ENCODE data around the gene RICTOR. TPM values are rescaled to one million over a fixed set of nuclear protein-coding genes. Genes with fewer than 3 reads are reported as not detected.

RICTOR gene
- total and polyA plus RNA-seq, 2 donors (not counting 3 experiments of a cell fraction or from before 2014, with no cell fraction given) = 9.2 to 38.0 TPM

DNA sequence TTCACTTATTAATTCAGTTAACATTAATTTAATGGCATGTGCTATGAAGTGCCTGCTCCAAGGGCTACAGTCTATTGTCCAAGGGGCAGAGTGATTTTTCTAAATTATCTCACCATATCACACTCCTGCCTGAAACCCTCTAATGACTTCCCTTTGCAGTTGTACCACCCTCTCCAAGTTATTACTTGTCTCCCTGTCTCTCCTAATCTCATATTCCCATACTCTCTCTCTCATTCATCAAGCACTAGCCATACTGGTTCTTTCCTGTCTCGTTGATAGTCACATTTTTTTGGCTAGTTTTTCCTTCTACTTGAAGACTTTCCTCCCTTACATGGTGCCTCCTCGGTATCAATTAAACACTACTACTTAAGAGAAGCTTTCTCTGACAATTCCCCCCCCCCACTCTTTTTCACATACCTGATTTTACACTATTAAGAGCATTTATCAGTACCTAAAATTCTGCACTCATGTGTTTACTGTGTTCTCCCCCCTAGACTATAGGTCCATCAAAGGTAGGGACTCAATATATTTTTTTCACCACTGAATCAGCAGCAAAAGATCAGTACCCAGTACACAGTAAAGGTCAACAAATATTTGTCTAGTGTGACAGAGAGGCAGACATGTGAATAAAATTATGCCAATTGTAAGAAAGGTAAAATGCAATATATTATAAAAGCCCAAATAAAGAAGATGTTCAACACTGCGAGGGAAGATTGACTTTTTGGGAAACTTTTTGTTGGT is 19.0 kb downstream of the RICTOR start:
- Histone ChIP-seq H3K9ac (replicated peaks; ENCODE audit: extremely low read depth, insufficient read depth, low read length) (no peak overlapping the region), H3K27ac (ENCODE audit: insufficient read depth, low read depth, low read length) (no peak overlapping the region), H3K79me2 (ENCODE audit: control insufficient read depth, insufficient read depth, low read length) (peaks cover 63% of the 10 kb centered on the region), H3K4me1 (ENCODE audit: control insufficient read depth, extremely low read depth, insufficient read depth, low read length) (peaks cover 5% of the 10 kb centered on the region), H3K27me3 (ENCODE audit: control insufficient read depth in 2 of 2, insufficient read depth in 2 of 2, low read length in 2 of 2) (no peaks in the 10 kb centered on the region), H2AFZ (ENCODE audit: low read depth, low read length) (no peak overlapping the region), H3K36me3 (ENCODE audit: control insufficient read depth in 2 of 2, extremely low read depth in 1 of 2, insufficient read depth in 2 of 2, low read length in 2 of 2) (no peaks in the 10 kb centered on the region), H3K9me3 (replicated peaks; ENCODE audit: control insufficient read depth, insufficient read depth, low read length) (no peaks in the 10 kb centered on the region), H3K4me2 (ENCODE audit: insufficient read depth, low read length) (no peak overlapping the region), H3K4me3 (replicated peaks in 1 of 3; ENCODE audit: insufficient read depth in 1 of 3, low read depth in 1 of 3, low read length in 3 of 3) (no peak overlapping the region), H3K9me1 (replicated peaks; ENCODE audit: control insufficient read depth, extremely low read depth, insufficient read depth, low read length) (no peaks in the 10 kb centered on the region), H4K20me1 (replicated peaks; ENCODE audit: control insufficient read depth, extremely low read depth, insufficient read depth, low read length) (peaks cover 5% of the 10 kb centered on the region)
- no peak for DNase-seq (ENCODE audit: low read depth, low spot score)
- dilution Hi-C loops (cut with MboI; ENCODE audit: extremely low pct_ligation_motif_present, low sequenced_read_pairs) (no loop called here), intact Hi-C loops (cut with micrococcal nuclease) (no loop called here)
- BruUV-seq (replicated peaks) = no TSS peak
- TF ChIP-seq POLR2A (IDR thresholded peaks at IDR 0.05; ENCODE audit: low read depth, low read length) (no peak), POLR2AphosphoS5 (IDR thresholded peaks at IDR 0.05; ENCODE audit: insufficient read depth, low read depth, low read length) (no peak), MYC (IDR thresholded peaks at IDR 0.05; ENCODE audit: low read depth, low read length) (no peak), EZH2 (IDR thresholded peaks at IDR 0.05; ENCODE audit: borderline replicate concordance, low read depth, low read length, severe bottlenecking) (no peak)
- TF ChIP-seq, protein P1, sequence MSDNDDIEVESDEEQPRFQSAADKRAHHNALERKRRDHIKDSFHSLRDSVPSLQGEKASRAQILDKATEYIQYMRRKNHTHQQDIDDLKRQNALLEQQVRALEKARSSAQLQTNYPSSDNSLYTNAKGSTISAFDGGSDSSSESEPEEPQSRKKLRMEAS (IDR thresholded peaks at IDR 0.05; ENCODE audit: insufficient read depth, insufficient read length) = no peak
- ChIA-PET POLR2A (no interaction called here), CTCF (no interaction called here)
- no peak for FAIRE-seq

DNA sequence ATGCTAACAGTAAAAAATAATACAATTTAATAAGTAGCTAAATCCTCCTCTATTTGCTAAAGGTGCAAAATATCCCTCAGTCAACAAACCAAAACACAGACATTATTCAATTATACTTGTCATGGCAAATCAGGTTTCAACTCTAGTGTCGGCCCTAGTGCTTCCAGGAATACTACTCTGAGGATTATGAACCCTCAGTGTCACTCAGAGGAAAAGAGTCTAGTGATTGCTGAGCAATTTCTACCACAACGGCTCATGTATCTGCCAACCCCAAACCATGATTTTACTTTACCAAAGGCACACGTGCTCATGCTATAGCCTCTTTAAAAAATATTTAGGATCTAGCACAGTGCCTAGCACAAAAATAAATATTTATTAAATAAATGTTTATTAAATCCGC is 21.0 kb downstream of the RICTOR start:
- H3K9me1 ChIP-seq (replicated peaks; ENCODE audit: control insufficient read depth, extremely low read depth, insufficient read depth, low read length) = no peaks in the 10 kb centered on the region
- no peaks in the 10 kb centered on the region for H3K9me3 ChIP-seq (replicated peaks; ENCODE audit: control insufficient read depth, insufficient read depth, low read length)
- FAIRE-seq = no peak
- intact Hi-C loops (cut with micrococcal nuclease) = no loop called here
- H3K36me3 ChIP-seq (ENCODE audit: control insufficient read depth in 2 of 2, extremely low read depth in 1 of 2, insufficient read depth in 2 of 2, low read length in 2 of 2) = no peaks in the 10 kb centered on the region
- H4K20me1 ChIP-seq (replicated peaks; ENCODE audit: control insufficient read depth, extremely low read depth, insufficient read depth, low read length) = peaks cover 2% of the 10 kb centered on the region
- no peak overlapping the region for H3K27ac ChIP-seq (ENCODE audit: insufficient read depth, low read depth, low read length)
- CTCF ChIA-PET = interaction anchor here (1.4 to 1.5 kb wide), 2 partner anchors 9 to 27 kb away, joined by 5 read pairs; no protein-coding TSS in a partner anchor
- no peak overlapping the region for H2AFZ ChIP-seq (ENCODE audit: low read depth, low read length)
- POLR2A ChIA-PET = no interaction called here
- H3K4me2 ChIP-seq (ENCODE audit: insufficient read depth, low read length) = no peak overlapping the region
- H3K4me3 ChIP-seq (replicated peaks in 1 of 3; ENCODE audit: insufficient read depth in 1 of 3, low read depth in 1 of 3, low read length in 3 of 3) = no peak overlapping the region
- no peak overlapping the region for H3K9ac ChIP-seq (replicated peaks; ENCODE audit: extremely low read depth, insufficient read depth, low read length)
- H3K27me3 ChIP-seq (ENCODE audit: control insufficient read depth in 2 of 2, insufficient read depth in 2 of 2, low read length in 2 of 2) = no peaks in the 10 kb centered on the region
- TF ChIP-seq MYC (IDR thresholded peaks at IDR 0.05; ENCODE audit: low read depth, low read length) (no peak), JUN (IDR thresholded peaks at IDR 0.05; ENCODE audit: borderline replicate concordance, insufficient read depth, insufficient read length, low read depth) (no peak), POLR2AphosphoS5 (IDR thresholded peaks at IDR 0.05; ENCODE audit: insufficient read depth, low read depth, low read length) (no peak)
- no TSS peak for BruUV-seq (replicated peaks)
- peaks cover 5% of the 10 kb centered on the region for H3K4me1 ChIP-seq (ENCODE audit: control insufficient read depth, extremely low read depth, insufficient read depth, low read length)
- H3K79me2 ChIP-seq (ENCODE audit: control insufficient read depth, insufficient read depth, low read length) = peaks cover 72% of the 10 kb centered on the region
- DNase-seq (ENCODE audit: low read depth, low spot score) = no peak
- dilution Hi-C loops (cut with MboI; ENCODE audit: extremely low pct_ligation_motif_present, low sequenced_read_pairs) = no loop called here
